GM18858 (cell line): ENCODE measurements around the gene LAMB4.
"Not testable (repeated sequence)": the region's sequence is repeated elsewhere in the genome, so short reads cannot be mapped to it uniquely, and the experiment has no call there.

Source experiments
- ATAC-seq: cut with Tn5 transposase; IDR thresholded peaks from one replicate; pipeline ENCODE4 v1.9.1; 2021; ENCODE audit not compliant: unreplicated experiment

LAMB4 gene

GRCh38 chr7:108054537-108054936 is 75.6 kb downstream of the LAMB4 start:
- no peak for ATAC-seq

DNA sequence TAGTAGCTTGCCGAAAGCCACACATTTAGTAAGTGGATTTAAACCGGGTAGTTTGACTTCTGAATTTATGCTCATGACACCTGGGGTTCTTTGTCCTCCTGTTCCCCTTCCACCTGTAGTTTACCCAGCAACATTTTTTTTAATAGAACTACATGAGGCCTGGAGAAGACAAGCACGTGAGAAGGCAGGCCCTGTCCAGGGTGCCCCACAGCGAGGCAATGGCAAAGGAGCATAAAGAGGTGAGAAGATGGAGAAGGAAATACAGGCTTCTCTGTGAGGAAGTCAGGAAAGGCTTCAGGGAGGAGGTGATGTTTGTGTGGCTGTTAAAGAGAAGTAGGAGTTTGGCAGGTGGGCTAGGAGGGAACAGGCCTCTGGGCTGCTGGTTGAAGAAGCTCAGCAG is 76.9 kb downstream of the LAMB4 start:
- ATAC-seq, result no peak

DNA sequence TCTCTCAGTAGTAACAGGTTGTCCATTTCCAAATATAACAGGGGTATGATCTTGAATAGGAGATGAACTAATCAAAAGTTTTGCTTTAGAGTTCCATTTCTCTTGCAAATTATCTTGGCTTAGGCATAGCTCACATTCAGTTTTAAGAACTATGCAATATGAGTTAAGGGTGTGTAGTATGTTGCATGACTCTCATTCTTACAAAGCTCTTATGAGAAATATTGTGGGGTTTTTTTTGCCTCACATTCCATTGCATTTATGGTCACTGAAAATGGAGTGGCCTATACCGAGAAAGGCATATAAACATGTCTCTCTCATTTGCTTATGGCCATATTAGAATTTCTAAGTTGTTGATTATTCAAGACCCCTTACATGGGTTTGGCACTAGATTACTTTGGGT is 78.7 kb downstream of the LAMB4 start:
- no peak for ATAC-seq

GRCh38 chr7:108049962-108050361 is 80.2 kb downstream of the LAMB4 start:
- peak; percentile 79 for ATAC-seq

DNA sequence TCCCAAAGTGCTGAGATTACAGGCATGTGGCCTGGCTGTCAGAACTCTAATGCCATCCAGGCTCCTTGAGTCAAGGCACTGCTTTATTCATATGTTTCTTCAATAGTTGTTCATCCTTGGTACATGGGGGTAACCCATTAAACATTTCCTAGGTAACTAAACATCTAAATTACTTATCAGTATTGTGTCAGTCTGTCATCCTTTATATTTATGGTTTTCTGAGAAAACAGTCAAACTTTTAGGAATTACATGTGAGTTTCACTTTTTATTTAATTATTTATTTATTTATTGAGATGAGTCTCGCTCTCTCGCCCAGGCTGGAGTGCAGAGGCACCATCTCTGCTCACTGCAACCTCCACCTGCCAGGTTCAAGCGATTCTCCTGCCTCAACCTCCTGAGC is 81.7 kb downstream of the LAMB4 start:
- no peak for ATAC-seq

- ATAC-seq, result no peak
These were observed 83.1 kb downstream of the LAMB4 start for GRCh38 chr7:108046952-108047506.

DNA sequence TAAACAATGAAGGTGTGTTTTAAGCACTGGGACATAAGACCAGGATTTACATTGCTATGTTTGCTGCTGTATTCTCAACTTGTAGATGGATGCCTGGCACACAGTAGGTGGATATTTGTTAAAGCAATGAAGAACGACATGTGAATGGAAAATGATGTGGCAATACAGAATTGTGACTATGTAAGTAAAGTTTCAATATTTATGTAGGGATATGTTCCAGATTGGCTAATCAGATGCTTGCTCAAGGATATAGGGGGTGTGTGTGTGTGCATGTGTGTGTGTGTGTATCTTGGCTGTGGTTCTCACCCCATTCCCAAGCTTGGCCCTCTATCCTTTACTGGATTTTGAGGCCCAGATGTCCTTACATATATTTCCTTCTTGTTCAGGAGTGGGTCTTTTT is 84.5 kb downstream of the LAMB4 start:
- no peak for ATAC-seq

DNA sequence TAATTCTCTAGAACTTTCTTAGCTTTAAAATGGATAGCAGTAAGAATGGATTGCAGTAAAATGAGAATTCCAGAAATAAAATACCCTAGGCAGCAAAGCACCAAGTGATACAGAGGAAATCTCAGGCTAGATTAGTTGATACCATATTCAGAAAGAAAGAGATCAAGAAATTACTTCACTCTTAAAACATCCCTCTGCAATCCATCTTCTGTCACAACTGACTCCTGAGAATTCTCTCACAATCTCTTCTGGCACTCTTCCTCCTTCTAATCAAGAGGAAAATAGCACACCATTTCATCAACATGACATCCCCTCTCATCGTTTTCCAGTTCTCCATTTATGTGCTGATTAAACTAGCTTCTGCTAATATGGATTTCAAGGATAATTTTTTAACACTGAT is 85.0 kb downstream of the LAMB4 start:
- no peak for ATAC-seq

DNA sequence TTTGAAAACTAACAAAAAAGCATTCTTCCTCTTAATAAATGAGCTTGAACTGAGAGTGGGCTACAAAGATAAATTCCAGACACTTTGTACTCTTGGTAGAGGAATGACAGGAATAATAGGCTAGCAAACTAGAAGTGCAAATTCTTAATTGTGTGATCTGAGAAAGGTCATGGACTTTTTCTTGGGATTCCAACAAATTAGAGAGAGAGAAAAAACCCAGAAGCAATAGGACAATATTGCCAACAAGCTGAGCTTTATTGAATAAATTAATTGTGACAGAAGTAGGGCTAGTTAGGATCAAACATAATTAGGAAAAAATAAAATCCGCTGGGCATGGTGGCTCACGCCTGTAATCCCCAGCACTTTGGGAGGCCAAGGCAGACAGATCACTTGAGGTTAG is 85.8 kb downstream of the LAMB4 start:
- ATAC-seq, result no peak

- ATAC-seq, result no peak
These were observed 91.2 kb downstream of the LAMB4 start for GRCh38 chr7:108038986-108039385.

- no peak for ATAC-seq
These were observed 92.4 kb downstream of the LAMB4 start for GRCh38 chr7:108037741-108038140.

- ATAC-seq, result no peak
These were observed 93.0 kb downstream of the LAMB4 start for GRCh38 chr7:108037140-108037539.

DNA sequence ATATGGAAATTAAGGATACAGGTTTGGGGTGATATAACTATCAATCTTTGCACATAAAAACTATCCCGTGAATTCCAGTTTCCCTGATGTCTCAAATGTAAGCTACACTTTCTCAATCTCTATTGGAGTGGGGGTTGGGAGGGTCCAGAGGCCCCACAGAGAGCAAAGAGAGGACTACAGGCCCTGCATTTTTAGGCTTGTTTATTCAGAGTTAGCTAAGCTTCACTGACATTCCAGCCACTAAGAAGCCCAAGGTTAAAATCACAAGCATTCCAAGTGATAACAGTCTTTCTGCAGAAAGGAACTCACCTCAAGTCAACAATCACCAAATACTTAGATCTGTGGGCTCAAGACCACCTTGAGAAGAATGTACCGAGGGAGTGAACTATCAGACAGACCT is 95.6 kb downstream of the LAMB4 start:
- no peak for ATAC-seq

- no peak for ATAC-seq
These were observed 96.2 kb downstream of the LAMB4 start for GRCh38 chr7:108033776-108034497.

DNA sequence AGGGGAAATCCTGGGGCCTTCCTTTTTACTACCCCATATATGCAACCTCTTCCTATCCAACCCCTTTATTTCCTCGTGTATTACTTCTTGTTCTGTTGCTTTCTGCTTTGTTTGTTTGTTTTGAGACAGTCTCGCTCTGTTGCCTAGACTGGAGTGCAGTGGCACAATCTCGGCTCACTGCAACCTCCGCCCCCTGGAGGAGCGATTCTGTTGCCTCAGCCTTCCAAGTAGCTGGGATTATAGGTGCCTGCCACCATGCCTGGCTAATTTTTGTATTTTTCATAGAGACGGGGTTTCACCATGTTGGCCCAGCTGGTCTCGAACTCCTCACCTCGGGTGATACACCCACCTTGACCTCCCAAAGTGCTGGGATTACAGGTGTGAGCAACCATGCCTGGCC is 96.9 kb downstream of the LAMB4 start:
- not testable (repeated sequence) for ATAC-seq

DNA sequence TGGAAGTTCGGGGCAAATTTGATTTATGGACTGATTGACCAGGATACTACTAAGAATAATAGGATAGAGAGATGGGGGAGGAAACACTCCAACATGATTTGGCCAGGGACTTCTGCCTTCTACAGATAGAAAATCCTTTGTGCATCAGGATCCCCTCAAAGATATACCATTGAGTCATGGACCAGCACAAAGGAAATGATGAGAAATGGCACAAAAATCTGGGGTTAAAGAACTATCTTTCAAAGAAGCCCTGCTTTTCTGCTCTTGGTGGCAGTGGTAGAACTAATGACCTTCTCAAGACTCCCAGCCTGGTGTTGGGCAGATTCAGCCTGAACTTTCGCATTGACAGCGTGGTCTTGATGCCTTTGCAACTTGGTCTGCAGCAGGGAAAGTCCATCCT is 99.6 kb downstream of the LAMB4 start:
- no peak for ATAC-seq

DNA sequence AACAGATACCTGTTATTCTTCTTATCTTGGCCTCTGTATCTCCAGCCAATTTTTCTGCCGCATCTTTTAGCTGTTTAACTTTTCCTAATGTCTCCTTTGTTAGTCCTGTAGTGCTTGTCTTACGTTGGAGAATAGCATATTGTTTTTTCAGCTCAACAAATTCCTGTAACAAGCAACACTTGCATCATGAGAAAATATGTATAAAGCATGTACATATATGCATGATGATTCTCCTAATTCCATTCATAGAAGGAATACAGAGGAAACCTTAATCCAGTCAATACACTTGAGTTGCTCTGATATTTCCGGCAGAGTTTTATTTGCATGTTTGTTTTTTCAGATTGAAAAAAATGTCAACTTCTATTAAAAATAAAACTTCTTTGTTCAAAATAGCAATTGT is 101.1 kb downstream of the LAMB4 start:
- no peak for ATAC-seq

DNA sequence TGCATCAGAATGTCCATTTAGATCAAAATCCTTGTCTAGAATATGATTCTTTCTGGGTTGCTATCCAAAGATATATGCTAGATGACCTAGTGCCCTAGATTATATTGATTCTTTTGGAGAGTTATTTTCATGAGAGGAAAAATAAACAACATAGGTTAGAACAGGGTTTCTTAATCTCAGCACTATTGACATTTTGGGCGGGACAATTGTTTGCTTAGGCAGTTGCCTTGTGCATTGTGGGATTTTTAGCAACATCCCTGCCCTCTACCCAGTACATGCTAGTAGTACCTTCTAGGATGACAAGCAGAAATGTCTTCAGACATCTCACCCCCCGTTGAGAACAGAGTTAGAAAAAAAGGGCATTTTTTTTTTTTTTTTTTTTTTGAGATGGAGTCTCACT is 102.0 kb downstream of the LAMB4 start:
- ATAC-seq, result no peak

GRCh38 chr7:108027239-108027638 is 102.9 kb downstream of the LAMB4 start:
- ATAC-seq, result no peak

GRCh38 chr7:108026647-108027046 is 103.5 kb downstream of the LAMB4 start:
- no peak for ATAC-seq

DNA sequence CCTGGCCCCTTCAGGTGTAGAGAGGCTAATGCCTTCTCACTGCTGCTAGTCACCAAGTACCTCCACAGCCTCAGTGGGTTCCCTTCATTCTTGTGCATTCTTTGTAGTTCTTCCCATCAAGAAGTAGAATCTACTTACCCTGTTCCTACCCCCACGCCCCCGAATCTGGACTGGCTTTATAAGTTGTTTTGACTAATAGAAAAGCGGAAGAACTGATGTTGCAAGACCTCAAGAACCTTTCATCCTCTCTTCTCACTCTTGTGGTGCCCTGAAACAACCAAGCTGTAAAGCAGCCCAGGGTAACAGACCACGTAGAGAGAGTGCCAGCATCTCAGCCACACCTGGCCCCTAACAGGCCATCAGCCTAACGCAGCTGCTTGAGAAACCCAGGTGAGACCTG is 104.0 kb downstream of the LAMB4 start:
- no peak for ATAC-seq

GRCh38 chr7:108024538-108024937 is 105.6 kb downstream of the LAMB4 start:
- ATAC-seq, result no peak

GRCh38 chr7:108020585-108020984 is 109.6 kb downstream of the LAMB4 start:
- ATAC-seq, result no peak
